ENCODE measurements around the gene FAM117A. TPM values are rescaled to one million over a fixed set of nuclear protein-coding genes. Genes with fewer than 3 reads are reported as not detected.

FAM117A gene
- total and polyA plus RNA-seq, 2 of the 8 experiments (the other 6 are each of a cell fraction or from before 2014, with no cell fraction given) = 28.4 to 45.7 TPM

- H3K56ac ChIP-seq (replicated peaks; ENCODE audit: insufficient read length, low read depth, low read length) = no peak overlapping the region
- peaks cover 0 to 18% (median 3%) of the 10 kb centered on the region in 4 experiments; a peak in 5 of 7 replicates for H3K4me1 ChIP-seq (replicated peaks in 1 of 4; ENCODE audit: control insufficient read depth in 3 of 4, insufficient read depth in 4 of 4, low read length in 3 of 4)
- FAIRE-seq = no peak
- H3K9ac ChIP-seq (replicated peaks in 1 of 4; ENCODE audit: extremely low read depth in 1 of 4, low read depth in 3 of 4, low read length in 3 of 4) = no peak overlapping the region
- no peaks in the 10 kb centered on the region for H3K9me3 ChIP-seq (ENCODE audit: insufficient read depth in 2 of 2, low read depth in 1 of 2, low read length in 1 of 2)
- no peak overlapping the region for H3K14ac ChIP-seq (ENCODE audit: insufficient read length)
- no peak overlapping the region for H2BK5ac ChIP-seq (ENCODE audit: low read depth, low read length)
- 0 out of 2 replicates have a peak overlapping the region, but pooled peaks have one; percentile 66 for H2BK15ac ChIP-seq (ENCODE audit: low read length)
- peaks cover 0 to 2% of the 10 kb centered on the region in 2 experiments for H4K20me1 ChIP-seq (replicated peaks in 1 of 2; ENCODE audit: control insufficient read depth in 1 of 2, insufficient read depth in 2 of 2, low read length in 2 of 2)
- H2AFZ ChIP-seq (ENCODE audit: low read length) = peak overlapping the region; percentile 59; the same call in 1 of the 2 replicates
- H3K27ac ChIP-seq (ENCODE audit: low read depth, low read length) = no peak overlapping the region; the same call in 1 of the 2 replicates
- H2BK20ac ChIP-seq (ENCODE audit: low read length) = no peak overlapping the region
- H3K79me2 ChIP-seq (ENCODE audit: control insufficient read depth in 1 of 2, insufficient read depth in 2 of 2, low read length in 2 of 2) = peaks cover 20 to 39% of the 10 kb centered on the region in 2 experiments
- no peak for TF ChIP-seq FOSL1 (IDR thresholded peaks at IDR 0.05; ENCODE audit: insufficient read depth, low read depth, low read length)
- no peak for TF ChIP-seq CREB1 (IDR thresholded peaks at IDR 0.05)
- TF ChIP-seq RFX5 (IDR thresholded peaks at IDR 0.05; ENCODE audit: borderline replicate concordance, low read depth, low read length) = no peak
- no peak for TF ChIP-seq SAP30 (IDR thresholded peaks at IDR 0.05; ENCODE audit: insufficient read depth, insufficient replicate concordance, low read length)
- TF ChIP-seq SIRT6 (IDR thresholded peaks at IDR 0.05; ENCODE audit: low read length) = no peak
- no peak for TF ChIP-seq RNF2 (IDR thresholded peaks at IDR 0.05; ENCODE audit: borderline replicate concordance, low read depth, low read length, missing control alignments, poor library complexity, severe bottlenecking)
- TF ChIP-seq BCL11A (IDR thresholded peaks at IDR 0.05; ENCODE audit: low read depth in 2 of 2, low read length in 2 of 2) = no peak
- no peak for TF ChIP-seq HDAC2 (IDR thresholded peaks at IDR 0.05; ENCODE audit: borderline replicate concordance in 1 of 2, low read depth in 2 of 2, low read length in 2 of 2)
- no peak for TF ChIP-seq ZNF274 (IDR thresholded peaks at IDR 0.05; ENCODE audit: borderline replicate concordance, extremely low read depth, low read length)
- no peak for TF ChIP-seq SIX5 (IDR thresholded peaks at IDR 0.05; ENCODE audit: low read depth, low read length)
- TF ChIP-seq TAF7 (optimal IDR thresholded peaks at IDR 0.05; ENCODE audit: borderline replicate concordance, low read depth, low read length) = no peak
- H2BK12ac ChIP-seq (ENCODE audit: low read depth, low read length) = no peak overlapping the region
- no peaks in the 10 kb centered on the region for H3K27me3 ChIP-seq (replicated peaks in 1 of 4; ENCODE audit: control insufficient read depth in 3 of 4, extremely low read depth in 1 of 4, insufficient read depth in 3 of 4, low read length in 3 of 4)
- H3K79me1 ChIP-seq (ENCODE audit: low read depth, low read length) = no peaks in the 10 kb centered on the region
- no peak overlapping the region for H4K5ac ChIP-seq (ENCODE audit: insufficient read length, low read depth, low read length)
- peaks cover 7% of the 10 kb centered on the region; the same call in 1 of the 2 replicates for H3K23me2 ChIP-seq (ENCODE audit: low read depth, low read length)
- no peak for DNase-seq (ENCODE audit: low read depth in 1 of 2, low spot score in 2 of 2)
- CTCF ChIA-PET (ENCODE audit: partially characterized antibody) = interaction anchor here (0.6 to 3.1 kb wide), 5 partner anchors 13 to 483 kb away, joined by 3 to 12 read pairs (median 3); partner anchors contain the start of gene SLC35B1
- H3K4ac ChIP-seq (replicated peaks; ENCODE audit: insufficient read length, low read depth, low read length) = no peak overlapping the region
- POLR2A ChIA-PET (ENCODE audit: partially characterized antibody) = interaction anchor here (0.6 to 4.7 kb wide), 30 partner anchors 10 to 250 kb away, joined by 3 to 59 read pairs (median 4); partner anchors contain the start of genes KAT7 and SLC35B1
- no peak overlapping the region for H4K8ac ChIP-seq (ENCODE audit: extremely low read depth, insufficient read depth, low read length)
- peak overlapping the region; percentile 47 to 51 for H3K4me2 ChIP-seq (ENCODE audit: insufficient read depth in 1 of 2, low read depth in 2 of 2, low read length in 2 of 2)
- 36% methylated on average over 8 of the region's 8 CpGs; no CpG with 5 or more reads in 1 of the 2 experiments for WGBS, 2 experiments (ENCODE audit: extremely low coverage in 1 of 2, insufficient coverage in 1 of 2, insufficient read length in 1 of 2, insufficient replicate concordance in 2 of 2, low coverage in 1 of 2, low lambda C conversion rate in 2 of 2, missing lambda C conversion rate in 1 of 2)
- H3K18ac ChIP-seq (ENCODE audit: extremely low read depth, low read length) = no peak overlapping the region
- H3K4me3 ChIP-seq (ENCODE audit: extremely low read depth in 1 of 4, insufficient read depth in 2 of 4, low read depth in 3 of 4, low read length in 4 of 4) = peak overlapping the region; percentile 11 to 47 (median 29); a peak in 5 of 8 replicates
- no peak overlapping the region for H4K91ac ChIP-seq (replicated peaks; ENCODE audit: insufficient read length, low read length)
- no peaks in the 10 kb centered on the region for H3K36me3 ChIP-seq (ENCODE audit: control insufficient read depth in 2 of 4, insufficient read depth in 4 of 4, low read length in 3 of 4)
- no peak overlapping the region for H3K23ac ChIP-seq (ENCODE audit: insufficient read length)
- no peak overlapping the region for H2BK120ac ChIP-seq (replicated peaks; ENCODE audit: low read depth, low read length)
- no peak overlapping the region for H2AK5ac ChIP-seq (ENCODE audit: low read depth, low read length)
Measured at GRCh38 chr17:49764559-49765180, 739 bp upstream of the FAM117A start.

Data from H1 (cell line).